Erythroblast (primary cell): Measurements from ENCODE around the gene MSANTD1.

ENCODE experiments used
- GATA1 ChIP-seq: IDR thresholded peaks from 2 replicates; pipeline ENCODE4 v1.6.1; 2011; ENCODE audit warnings: low read depth, mild to moderate bottlenecking, control low read depth, low read length, moderate library complexity
- POLR2A ChIP-seq: IDR thresholded peaks from 2 replicates; pipeline ENCODE4 v1.6.1; 2011; ENCODE audit warnings: mild to moderate bottlenecking, low read length

- TF ChIP-seq POLR2A (no peak), GATA1 (no peak)
Measured at GRCh38 chr4:3290889-3291321, 41.9 kb downstream of the MSANTD1 start.
